ENCODE measurements around the gene MYBL2.

The MYBL2 gene

DNA sequence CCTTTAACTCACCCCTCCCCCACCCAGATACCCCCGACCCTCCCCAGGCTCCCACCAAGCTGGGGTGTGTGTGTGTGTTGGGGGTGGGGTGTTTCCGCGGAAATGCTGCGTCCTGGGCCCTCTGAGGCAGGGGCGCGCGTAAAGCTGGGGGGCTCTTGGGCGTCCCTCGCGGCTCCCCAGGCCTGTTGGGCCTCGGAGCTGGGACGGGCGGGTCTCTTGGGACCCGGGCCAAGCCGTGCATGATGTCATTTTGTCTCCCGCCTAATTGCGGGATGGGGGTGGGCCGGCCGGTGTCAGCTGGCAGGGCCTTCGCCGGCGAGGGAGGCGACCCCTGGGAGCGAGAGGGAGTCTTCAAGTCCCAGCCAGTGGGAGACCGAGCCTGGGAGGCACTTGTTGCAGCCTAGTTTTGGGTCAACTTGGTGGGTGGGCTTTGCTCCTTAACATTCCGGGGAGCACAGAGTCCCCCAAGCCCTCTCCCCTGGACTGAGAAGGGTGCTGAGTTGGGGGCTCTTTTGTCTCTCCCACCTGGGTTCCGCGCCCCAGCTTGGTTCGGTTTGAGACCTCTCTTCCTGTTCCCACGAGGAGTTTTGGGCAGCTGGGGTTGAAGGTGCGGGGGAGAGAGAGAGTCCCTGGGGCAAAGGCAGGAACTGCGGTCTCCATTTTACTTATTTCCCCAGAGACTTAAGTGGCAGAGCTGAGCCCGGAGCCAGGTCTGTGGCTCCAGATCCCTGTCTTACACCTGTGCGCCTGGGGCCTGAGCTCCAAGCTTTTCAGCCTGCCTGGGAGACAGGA, 623 bp downstream of the MYBL2 start:
- peak overlapping the region; percentile 62 for H3K4me3 ChIP-seq (ENCODE audit: low read length)
- TF ChIP-seq ZNF274 (IDR thresholded peaks at IDR 0.05; ENCODE audit: low read depth, low read length): no peak

DNA sequence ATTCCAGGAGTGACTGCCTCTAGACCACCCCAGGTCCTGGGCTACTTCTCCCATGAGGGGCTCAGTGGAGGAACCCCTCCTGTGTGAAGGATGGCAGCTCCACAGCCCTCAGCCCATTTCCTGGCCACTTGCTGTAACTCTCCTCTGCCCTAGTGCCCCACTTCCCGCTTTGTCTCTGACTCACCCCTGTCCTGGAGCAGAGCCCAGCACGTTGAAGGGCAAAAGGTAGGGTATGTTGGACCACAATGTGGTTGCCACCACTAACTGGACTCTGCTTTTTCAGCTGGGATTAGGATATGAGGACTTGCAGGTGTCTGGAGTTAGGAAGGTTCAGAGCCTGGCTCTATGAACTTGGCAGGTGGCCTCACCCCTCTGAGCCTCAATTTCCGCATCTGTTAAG, 2.4 kb downstream of the MYBL2 start:
- TF ChIP-seq ZNF274 (IDR thresholded peaks at IDR 0.05; ENCODE audit: low read depth, low read length): no peak

DNA sequence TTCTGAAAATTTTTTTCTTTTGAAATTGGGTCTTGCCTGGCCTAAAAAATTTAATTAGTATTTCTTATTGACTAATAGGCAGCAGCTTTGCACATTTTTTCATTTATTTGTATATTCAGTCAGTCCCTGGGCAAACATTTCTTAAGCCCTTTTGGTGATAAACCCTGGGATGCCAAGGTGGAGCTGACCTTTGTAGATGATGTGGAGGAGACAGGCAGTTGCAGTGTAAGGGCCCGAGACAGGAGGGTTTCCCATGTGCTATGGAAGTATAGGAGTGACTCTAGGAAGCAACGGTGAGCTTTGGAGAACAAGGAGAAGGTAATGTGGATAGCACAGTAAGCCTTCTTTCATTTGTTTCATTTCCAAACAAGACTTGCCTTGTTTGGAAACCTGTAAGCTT, 3.5 kb downstream of the MYBL2 start:
- no peak overlapping the region for H3K4me3 ChIP-seq (ENCODE audit: low read length)
- TF ChIP-seq ZNF274 (IDR thresholded peaks at IDR 0.05; ENCODE audit: low read depth, low read length): no peak

More for the DNA sequence above, 2.4 kb downstream of the MYBL2 start:
- H3K4me3 ChIP-seq (ENCODE audit: low read length): no peak overlapping the region

DNA sequence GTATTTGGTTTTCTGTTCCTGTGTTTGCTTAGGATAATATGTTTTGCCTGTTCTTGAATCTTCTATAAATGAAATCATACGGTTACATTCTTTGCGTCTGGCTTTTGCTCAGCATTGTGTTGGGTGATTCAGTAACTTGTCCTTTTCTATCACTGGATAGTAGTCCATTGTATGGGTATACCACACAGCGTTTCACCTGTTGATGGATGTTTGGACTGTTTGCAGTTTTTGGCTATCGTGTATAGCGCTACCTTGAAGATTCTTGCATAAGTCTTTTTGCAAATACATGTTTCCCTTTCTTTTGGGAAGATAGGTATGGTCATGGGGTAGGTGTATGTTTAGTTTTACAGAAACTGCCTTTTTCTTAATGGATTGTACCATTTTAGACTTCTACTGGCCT, 9.5 kb downstream of the MYBL2 start:
- TF ChIP-seq ZNF274 (IDR thresholded peaks at IDR 0.05; ENCODE audit: low read depth, low read length): no peak
- H3K4me3 ChIP-seq (ENCODE audit: low read length): no peak overlapping the region

DNA sequence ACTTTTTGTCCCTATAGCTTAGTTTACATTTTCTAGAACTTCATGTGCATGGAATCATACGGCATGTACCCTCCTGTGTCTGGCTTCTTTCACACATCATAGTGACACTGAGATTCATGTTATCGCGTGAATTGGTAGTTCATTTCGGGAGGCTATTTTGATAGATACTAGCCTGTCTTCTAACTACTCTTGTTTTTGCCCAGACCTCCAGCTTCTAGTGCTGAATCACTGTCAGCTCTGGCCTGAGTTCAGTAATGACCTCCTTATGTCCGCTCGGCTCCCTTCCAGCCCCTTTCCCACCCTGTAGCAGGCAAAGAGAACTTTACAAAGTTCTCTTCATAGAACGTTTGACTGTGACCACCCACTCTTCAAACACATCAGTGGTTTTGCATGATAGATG, 14.1 kb downstream of the MYBL2 start:
- no peak for TF ChIP-seq ZNF274 (IDR thresholded peaks at IDR 0.05; ENCODE audit: low read depth, low read length)
- peak overlapping the region; percentile 26; the same call in 1 of the 2 replicates for H3K4me3 ChIP-seq (ENCODE audit: low read length)

DNA sequence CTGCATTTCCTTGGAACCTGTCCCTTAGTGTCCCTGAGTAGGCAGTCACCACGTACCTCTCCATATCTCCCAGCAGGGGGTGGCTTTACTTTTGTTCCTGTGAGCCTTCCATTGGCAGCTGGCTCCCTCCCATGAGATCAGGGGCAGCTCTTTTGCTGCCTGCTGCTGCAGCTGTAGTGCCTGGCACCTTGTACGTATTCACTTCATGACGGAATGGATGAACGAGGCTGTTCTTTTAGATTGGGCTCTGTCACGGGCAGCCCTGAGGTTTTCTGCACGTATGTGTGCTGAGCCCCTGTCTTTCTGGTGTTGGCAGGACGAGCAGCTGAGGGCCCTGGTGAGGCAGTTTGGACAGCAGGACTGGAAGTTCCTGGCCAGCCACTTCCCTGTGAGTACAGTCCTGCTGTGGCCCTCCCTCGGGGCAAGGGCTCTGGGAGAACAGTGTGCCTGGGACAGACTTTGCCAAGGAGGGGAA, 14.6 kb downstream of the MYBL2 start:
- no peak for TF ChIP-seq ZNF274 (IDR thresholded peaks at IDR 0.05; ENCODE audit: low read depth, low read length)
- peak overlapping the region; percentile 26; the same call in 1 of the 2 replicates for H3K4me3 ChIP-seq (ENCODE audit: low read length)

DNA sequence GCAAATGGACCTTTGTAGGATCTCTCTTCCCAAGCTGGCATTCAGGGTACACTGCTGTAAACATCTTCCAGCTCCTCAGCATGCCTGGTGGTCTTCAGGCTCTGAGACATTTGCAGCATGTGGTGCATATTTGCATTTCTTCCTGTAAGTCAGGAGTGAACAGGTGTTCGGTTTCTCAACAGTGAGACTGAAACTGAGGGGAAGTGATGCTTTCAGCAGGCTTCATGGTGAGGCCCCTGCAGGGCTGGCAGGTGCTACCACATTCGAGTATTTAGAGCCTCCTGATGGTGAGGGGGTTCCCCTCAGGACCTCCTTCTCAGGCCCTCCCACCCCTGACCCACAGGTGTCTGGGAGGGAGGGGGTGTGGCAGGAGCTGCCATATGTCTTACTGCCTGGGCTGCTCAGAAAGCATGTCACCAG, 15.1 kb downstream of the MYBL2 start:
- no peak for TF ChIP-seq ZNF274 (IDR thresholded peaks at IDR 0.05; ENCODE audit: low read depth, low read length)
- peak overlapping the region; percentile 26; the same call in 1 of the 2 replicates for H3K4me3 ChIP-seq (ENCODE audit: low read length)

DNA sequence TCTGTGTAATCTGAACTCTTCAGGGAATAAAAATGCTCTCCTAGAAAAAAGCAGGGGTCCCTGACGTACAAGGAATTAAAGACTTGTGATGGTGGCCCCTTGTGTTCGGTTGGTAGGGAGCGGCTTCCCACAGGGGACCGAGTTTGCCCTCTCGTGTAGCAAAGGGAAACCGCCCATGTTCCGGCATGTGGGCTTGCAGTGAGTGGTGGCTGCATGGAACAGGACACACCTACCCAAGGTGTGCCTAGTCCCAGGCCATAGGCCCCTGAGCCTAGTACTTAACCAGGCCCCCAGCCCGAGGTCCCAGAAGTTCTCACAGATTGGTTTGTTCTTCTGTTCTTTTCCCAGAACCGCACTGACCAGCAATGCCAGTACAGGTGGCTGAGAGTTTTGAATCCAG, 15.5 kb downstream of the MYBL2 start:
- peak overlapping the region; percentile 3; the same call in 1 of the 2 replicates for H3K4me3 ChIP-seq (ENCODE audit: low read length)
- no peak for TF ChIP-seq ZNF274 (IDR thresholded peaks at IDR 0.05; ENCODE audit: low read depth, low read length)

DNA sequence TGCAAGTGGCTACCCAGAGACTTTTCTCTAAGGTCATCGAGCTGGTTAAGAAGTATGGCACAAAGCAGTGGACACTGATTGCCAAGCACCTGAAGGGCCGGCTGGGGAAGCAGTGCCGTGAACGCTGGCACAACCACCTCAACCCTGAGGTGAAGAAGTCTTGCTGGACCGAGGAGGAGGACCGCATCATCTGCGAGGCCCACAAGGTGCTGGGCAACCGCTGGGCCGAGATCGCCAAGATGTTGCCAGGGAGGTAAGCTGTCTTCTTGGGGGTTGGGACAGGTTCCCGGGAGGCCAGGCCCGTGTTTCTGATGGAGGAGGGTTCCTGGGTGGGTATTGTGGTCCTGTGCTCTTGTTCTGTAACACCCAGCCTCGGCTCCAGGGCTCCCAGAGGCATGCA, 19.9 kb downstream of the MYBL2 start:
- no peak for TF ChIP-seq ZNF274 (IDR thresholded peaks at IDR 0.05; ENCODE audit: low read depth, low read length)
- H3K4me3 ChIP-seq (ENCODE audit: low read length): no peak overlapping the region

DNA sequence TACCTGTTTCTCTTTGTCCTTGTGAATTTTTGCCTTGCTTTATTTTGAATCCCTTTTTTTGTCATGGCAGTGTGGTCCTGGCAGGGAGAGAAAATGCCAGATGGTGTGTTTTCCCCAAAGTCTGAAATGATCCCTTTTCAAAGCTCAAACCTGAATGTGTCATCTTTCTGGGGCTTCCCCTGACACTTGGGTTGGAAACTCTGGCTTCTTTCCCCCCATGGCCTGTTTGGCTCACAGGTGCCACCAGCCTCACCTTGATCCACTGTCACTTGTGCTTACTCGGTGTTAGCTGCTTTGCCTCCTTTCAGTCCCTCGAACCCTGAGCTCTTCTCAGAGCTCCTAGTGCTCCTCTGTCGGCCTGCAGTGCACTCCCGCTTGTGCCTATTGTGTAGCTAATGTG, 22.3 kb downstream of the MYBL2 start:
- H3K4me3 ChIP-seq (ENCODE audit: low read length): no peak overlapping the region
- TF ChIP-seq ZNF274 (IDR thresholded peaks at IDR 0.05; ENCODE audit: low read depth, low read length): no peak

DNA sequence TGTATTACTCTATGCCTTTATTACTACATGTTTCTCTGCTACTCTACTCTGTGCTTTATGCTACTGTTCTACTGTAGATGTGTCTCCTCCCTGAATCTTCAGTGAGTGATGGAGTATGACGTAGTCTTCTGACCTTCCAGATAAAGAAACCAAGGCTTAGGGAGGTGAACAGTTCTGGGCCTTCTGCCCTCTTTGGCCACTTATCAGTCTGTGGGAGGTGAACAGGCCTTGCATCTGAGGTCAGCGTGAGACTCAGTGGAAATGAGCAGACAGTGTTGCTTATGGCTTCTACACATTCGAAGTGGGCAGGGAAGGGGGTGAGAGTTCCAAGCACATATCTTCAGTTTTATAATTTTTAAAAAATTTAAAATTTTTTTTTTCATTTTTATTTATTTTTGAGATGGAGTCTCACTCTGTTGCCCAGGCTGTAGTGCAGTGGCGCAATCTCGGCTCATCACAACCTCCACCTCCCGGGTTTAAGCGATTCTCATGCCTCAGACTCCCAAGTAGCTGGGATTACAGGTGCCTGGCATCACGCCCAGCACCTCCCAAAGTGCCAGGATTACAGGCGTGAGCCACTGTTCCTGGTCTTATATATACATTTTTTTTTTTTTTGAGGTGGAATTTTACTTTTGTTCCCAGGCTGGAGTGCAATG, 24.2 kb downstream of the MYBL2 start:
- no peak overlapping the region for H3K4me3 ChIP-seq (ENCODE audit: low read length)
- no peak for TF ChIP-seq ZNF274 (IDR thresholded peaks at IDR 0.05; ENCODE audit: low read depth, low read length)

DNA sequence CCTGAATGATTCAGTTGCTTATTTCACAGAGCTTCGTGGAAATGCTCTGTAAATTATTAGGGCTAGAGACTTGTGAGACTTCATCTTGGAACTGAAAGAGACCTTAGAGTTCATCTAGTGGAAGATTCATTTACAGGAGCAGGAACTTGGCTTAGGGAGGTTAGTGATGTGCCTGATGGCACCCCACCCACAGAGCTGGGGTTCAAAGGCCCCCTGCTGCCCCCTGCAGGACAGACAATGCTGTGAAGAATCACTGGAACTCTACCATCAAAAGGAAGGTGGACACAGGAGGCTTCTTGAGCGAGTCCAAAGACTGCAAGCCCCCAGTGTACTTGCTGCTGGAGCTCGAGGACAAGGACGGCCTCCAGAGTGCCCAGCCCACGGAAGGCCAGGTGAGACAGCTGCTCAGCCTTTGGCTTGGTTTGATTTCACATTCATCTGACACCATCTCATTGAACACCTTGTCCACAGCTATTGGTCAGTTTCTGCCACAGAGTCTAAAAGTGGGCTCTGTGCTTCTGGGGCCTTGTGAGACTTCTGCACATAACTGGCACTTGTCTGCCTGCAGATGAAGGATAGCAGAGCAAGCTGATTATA, 25.1 kb downstream of the MYBL2 start:
- no peak for TF ChIP-seq ZNF274 (IDR thresholded peaks at IDR 0.05; ENCODE audit: low read depth, low read length)
- H3K4me3 ChIP-seq (ENCODE audit: low read length): no peak overlapping the region

DNA sequence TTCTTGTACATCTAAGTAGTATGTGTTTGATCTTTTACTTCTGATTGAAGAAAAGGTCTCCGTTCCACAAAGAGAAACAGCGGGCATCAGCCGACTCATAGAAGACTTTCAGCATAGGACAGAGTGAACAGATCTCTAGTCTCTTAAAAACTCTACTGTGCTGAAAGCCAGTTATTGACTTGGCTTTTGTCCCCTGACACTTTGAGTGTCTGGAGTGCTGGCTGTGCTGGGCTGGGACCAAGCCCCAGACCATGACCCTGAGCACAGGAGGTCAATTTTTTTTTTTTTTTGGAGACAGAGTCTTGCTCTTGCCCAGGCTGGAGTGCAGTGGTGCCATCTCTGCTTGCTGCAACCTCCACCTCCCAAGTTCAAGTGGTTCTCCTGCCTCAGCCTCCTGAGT, 27.8 kb downstream of the MYBL2 start:
- TF ChIP-seq ZNF274 (IDR thresholded peaks at IDR 0.05; ENCODE audit: low read depth, low read length): no peak
- H3K4me3 ChIP-seq (ENCODE audit: low read length): no peak overlapping the region

DNA sequence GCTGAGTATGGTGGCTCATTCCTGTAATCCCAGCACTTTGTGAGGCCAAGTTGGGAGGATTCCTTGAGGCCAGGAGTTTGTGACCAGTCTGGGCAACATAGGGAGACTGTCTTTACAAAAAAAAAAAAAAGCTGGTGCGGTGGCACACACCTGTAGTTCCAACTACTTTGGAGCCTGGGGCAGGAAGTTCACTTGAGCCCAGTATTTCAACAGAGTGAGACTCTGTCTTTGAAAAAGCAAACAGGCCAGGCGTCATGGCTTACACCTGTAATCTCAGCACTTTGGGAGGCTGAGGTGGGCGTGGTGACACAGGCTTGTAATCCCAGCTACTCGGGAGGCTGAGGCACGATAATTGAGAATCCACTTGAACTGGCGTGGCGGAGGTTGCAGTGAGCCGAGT, 28.7 kb downstream of the MYBL2 start:
- no peak overlapping the region for H3K4me3 ChIP-seq (ENCODE audit: low read length)
- TF ChIP-seq ZNF274 (IDR thresholded peaks at IDR 0.05; ENCODE audit: low read depth, low read length): no peak

All from GM08714 (cell line).